GM18499 (cell line): ENCODE data around the gene TCEAL3.
"Not testable (repeated sequence)": the region's sequence is repeated elsewhere in the genome, so short reads cannot be mapped to it uniquely, and the experiment has no call there.

ENCODE experiments used
- ATAC-seq: cut with Tn5 transposase; IDR thresholded peaks from one replicate; pipeline ENCODE4 v1.9.1; 2021; ENCODE audit warnings: moderate number of reproducible peaks; ENCODE audit not compliant: insufficient read depth, unreplicated experiment

Gene TCEAL3, protein sequence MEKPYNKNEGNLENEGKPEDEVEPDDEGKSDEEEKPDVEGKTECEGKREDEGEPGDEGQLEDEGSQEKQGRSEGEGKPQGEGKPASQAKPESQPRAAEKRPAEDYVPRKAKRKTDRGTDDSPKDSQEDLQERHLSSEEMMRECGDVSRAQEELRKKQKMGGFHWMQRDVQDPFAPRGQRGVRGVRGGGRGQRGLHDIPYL

DNA sequence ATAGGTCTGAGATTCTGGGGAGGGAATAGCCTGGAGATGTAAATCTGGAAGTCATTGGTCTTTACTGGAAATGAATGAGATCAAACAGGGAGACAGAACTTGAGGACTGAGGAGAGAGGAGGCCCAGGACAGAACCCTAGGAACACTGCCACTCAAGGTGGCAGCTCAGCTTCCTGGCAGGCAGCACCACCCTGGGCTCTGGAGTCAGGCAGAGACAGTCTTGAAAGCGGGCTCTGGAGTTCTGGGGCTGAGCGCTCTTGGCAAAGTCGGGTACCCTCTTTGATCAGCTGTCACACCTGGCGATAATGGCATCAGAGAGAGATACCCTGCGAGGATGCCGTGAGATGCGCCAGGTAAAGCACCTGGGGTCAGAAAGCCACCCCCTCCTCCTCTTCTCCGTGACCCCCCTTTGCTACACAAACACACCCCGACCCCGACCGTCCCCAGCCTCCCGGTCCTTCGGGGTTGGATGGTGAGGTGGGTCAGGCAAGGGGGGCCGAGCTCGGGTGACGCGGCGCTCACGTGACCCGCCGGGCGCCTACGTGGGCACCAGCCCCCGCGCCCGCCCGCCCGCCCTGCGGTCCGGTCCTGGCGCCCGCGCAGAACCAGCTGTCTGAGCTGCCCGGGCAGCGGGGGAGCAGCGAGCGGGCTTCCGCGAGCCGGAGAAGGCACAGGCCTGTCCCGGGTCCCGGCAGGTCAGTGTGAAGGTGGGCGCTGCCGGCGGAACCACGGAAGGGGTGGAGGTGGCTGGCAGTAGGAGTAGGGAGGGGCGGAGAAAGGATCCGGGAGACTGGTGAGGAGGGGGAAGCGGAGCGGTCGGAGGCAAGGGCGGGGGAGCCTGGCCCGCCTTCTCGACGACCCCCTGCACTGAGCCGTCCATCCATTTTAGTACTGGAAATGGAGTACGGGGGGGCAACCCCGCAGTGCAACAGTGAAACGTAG lies at the start of gene TCEAL3:
TCEAL3 (plus strand) TSS at position 600 of the 942 bp plus-strand sequence. CDS start 1,102 bp downstream, outside the sequence.
- ATAC-seq: no peak

- no peak for ATAC-seq
Measured at GRCh38 chrX:103560256-103560655, 47.5 kb upstream of the TCEAL3 start.

GRCh38 chrX:103562801-103563200 lies 45.0 kb upstream of the TCEAL3 start:
- ATAC-seq: no peak

GRCh38 chrX:103565197-103565596 lies 42.6 kb upstream of the TCEAL3 start:
- no peak for ATAC-seq

GRCh38 chrX:103565752-103566151 lies 42.0 kb upstream of the TCEAL3 start:
- no peak for ATAC-seq

DNA sequence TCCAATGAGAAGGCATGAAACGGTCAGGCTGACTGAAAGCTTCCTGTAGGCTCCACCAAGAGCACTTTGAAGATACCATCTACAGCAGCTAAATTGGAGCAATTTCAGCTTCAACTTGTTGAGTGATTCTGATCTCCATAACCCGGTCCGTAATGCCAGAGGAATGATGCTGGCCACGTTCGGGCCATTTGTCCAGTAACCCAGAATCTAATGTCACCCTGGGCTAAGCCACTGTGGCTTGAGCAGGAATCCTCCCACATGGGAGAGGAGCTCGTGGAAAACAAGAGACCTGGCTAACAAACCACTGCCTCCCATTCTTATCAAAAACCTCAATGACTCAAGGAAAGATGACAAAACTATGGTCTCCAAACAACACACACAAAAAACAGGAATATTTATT lies 36.6 kb upstream of the TCEAL3 start:
- no peak for ATAC-seq

DNA sequence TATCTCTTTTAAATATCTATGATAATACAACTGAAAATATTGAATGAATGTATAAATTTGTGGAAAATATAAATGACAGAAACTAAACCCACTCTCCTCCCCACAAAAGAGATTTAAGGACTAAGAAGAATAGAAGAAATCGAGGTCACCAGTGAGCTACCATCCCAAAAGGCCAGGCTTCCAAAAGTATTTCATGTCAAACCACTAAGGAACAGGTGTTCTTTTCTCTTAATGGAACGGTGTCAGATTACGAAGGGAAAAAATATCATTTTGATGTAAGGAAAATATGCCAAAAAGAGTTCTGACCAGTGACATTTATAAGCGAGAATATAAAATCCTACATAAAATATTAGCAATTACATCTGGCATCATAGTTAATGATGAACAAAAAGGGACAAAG lies 36.0 kb upstream of the TCEAL3 start:
- no peak for ATAC-seq

GRCh38 chrX:103573202-103573601 lies 34.6 kb upstream of the TCEAL3 start:
- no peak for ATAC-seq

GRCh38 chrX:103584596-103584995 lies 23.2 kb upstream of the TCEAL3 start:
- ATAC-seq: no peak

- ATAC-seq: no peak
Measured at GRCh38 chrX:103585411-103586313, 22.1 kb upstream of the TCEAL3 start, which contains the start of gene TCEAL4. Gene TCEAL4, plus strand, starts transcription at chrX:103585515. Its CDS starts 1,161 bp downstream, at chrX:103586676.

- ATAC-seq: no peak
Measured at GRCh38 chrX:103586314-103586646, 21.5 kb upstream of the TCEAL3 start.

DNA sequence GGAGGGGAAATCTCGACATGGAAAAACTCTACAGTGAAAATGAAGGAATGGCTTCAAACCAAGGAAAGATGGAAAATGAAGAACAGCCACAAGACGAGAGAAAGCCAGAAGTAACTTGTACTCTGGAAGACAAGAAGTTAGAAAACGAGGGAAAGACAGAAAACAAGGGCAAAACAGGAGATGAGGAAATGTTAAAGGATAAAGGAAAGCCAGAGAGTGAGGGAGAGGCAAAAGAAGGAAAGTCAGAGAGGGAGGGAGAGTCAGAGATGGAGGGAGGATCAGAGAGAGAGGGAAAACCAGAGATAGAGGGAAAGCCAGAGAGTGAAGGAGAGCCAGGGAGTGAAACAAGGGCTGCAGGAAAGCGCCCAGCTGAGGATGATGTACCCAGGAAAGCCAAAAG lies 21.1 kb upstream of the TCEAL3 start:
- no peak for ATAC-seq

DNA sequence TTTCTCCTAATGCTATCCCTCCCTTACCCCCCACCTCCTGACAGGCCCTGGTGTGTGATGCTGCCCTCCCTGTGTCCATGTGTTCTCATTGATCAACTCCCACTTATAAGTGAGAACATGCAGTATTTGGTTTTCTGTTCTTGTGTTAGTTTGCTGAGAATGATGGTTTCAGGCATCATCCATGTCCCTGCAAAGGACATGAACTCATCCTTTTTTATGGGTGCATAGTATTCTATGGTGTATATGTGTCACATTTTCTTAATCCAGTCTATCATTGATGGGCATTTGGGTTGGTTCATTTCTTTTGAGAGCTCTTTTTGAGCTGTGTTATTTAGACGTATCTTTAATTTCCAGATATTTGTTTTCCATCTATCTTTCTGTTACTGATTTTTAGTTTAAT lies 15.5 kb upstream of the TCEAL3 start:
- not testable (repeated sequence) for ATAC-seq

- not testable (repeated sequence) for ATAC-seq
Measured at GRCh38 chrX:103595202-103595601, 12.6 kb upstream of the TCEAL3 start.

- no peak for ATAC-seq
Measured at GRCh38 chrX:103608306-103608963, 672 bp downstream of the TCEAL3 start.

- no peak for ATAC-seq
Measured at GRCh38 chrX:103610282-103610681, 2.5 kb downstream of the TCEAL3 start.

- ATAC-seq: no peak
Measured at GRCh38 chrX:103613362-103613890, 5.7 kb downstream of the TCEAL3 start.

GRCh38 chrX:103614999-103615398 lies 7.2 kb downstream of the TCEAL3 start:
- no peak for ATAC-seq

GRCh38 chrX:103615781-103616371 lies 8.1 kb downstream of the TCEAL3 start:
- no peak for ATAC-seq
